ENCODE measurements around the gene COL27A1.

Gene COL27A1

DNA sequence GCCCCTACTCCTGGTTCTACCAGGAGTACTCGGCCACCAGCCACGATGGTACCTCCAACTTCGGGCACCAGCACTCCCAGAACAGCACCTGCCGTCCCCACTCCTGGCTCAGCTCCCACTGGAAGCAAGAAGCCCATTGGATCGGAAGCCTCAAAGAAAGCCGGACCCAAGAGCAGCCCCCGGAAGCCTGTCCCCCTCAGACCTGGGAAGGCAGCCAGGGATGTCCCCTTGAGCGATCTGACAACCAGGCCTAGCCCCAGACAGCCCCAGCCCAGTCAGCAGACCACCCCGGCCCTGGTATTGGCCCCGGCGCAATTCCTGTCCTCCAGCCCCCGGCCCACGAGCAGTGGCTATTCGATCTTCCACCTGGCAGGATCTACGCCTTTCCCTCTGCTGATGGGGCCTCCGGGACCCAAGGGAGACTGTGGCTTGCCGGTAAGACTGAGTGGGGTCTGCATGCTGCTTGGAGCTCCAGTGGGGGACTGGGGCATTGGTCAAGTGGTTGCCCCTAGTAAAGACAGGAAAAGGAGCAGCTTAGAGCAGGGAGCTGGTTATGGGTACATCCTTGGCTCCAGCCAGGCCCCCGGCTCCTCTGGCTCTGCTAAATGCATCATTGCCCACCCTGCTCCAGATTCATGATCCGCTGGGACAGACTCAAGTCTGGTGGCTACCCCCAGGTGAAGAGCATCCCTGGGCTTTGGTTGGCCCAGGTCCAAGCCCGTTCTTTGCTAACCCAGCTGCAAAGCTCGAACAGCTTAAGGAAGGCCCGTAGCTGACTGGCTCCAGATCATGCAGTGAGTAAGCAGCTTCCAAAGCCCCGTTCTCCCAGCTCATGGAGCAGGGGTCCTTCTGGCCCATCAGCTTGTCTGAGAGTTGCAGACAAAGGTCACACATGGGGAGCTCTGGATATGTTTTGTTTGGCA lies 14.0 kb downstream of the COL27A1 start:
- Histone ChIP-seq H3K23ac (ENCODE audit: low read depth, low read length, poor library complexity) (no peak overlapping the region), H3K36me3 (replicated peaks in 1 of 2; ENCODE audit: control insufficient read depth in 2 of 2, insufficient read depth in 2 of 2, low read length in 2 of 2) (peaks cover 0 to 17% of the 10 kb centered on the region in 2 donors), H3K4me1 (ENCODE audit: control insufficient read depth in 2 of 2, insufficient read depth in 1 of 2, low read depth in 1 of 2, low read length in 2 of 2) (peaks cover 16 to 31% of the 10 kb centered on the region in 2 donors), H4K91ac (ENCODE audit: low read depth, low read length, poor library complexity) (no peak overlapping the region), H2BK120ac (ENCODE audit: low read depth, low read length) (no peak overlapping the region), H4K8ac (ENCODE audit: low read depth, low read length) (no peak overlapping the region), H3K27me3 (ENCODE audit: control insufficient read depth in 3 of 3, insufficient read depth in 3 of 3, low read depth in 1 of 3, low read length in 3 of 3) (no peaks in the 10 kb centered on the region), H3K14ac (ENCODE audit: low read length) (no peak overlapping the region), H3K9ac (ENCODE audit: low read depth, low read length, poor library complexity) (no peak overlapping the region), H3K9me3 (replicated peaks in 1 of 2; ENCODE audit: control insufficient read depth in 2 of 2, insufficient read depth in 1 of 2, low read depth in 1 of 2, low read length in 2 of 2) (peaks cover 0 to 2% of the 10 kb centered on the region in 2 donors), H3K4me2 (ENCODE audit: insufficient read depth, low read length, poor library complexity, severe bottlenecking) (no peak overlapping the region), H2BK15ac (ENCODE audit: low read length) (no peak overlapping the region), H2AFZ (ENCODE audit: low read length) (no peak overlapping the region), H3K4ac (ENCODE audit: low read length) (no peak overlapping the region), H3K79me1 (ENCODE audit: low read depth, low read length) (no peaks in the 10 kb centered on the region), H3K27ac (replicated peaks; ENCODE audit: low read length) (no peak overlapping the region), H3K18ac (ENCODE audit: low read length) (peak overlapping the region; percentile 45), H2AK5ac (ENCODE audit: low read depth, low read length) (no peak overlapping the region), H2BK5ac (ENCODE audit: low read length) (no peak overlapping the region), H3K4me3 (ENCODE audit: low read length in 2 of 2) (no peak overlapping the region), H2BK12ac (ENCODE audit: low read length) (no peak overlapping the region)
- DNase-seq (ENCODE audit: low spot score): no peak
- no CpG with 5 or more reads among the region's 23 CpGs for WGBS, 2 donors (ENCODE audit: extremely low coverage in 2 of 2, insufficient read length in 2 of 2, insufficient replicate concordance in 1 of 2)

DNA sequence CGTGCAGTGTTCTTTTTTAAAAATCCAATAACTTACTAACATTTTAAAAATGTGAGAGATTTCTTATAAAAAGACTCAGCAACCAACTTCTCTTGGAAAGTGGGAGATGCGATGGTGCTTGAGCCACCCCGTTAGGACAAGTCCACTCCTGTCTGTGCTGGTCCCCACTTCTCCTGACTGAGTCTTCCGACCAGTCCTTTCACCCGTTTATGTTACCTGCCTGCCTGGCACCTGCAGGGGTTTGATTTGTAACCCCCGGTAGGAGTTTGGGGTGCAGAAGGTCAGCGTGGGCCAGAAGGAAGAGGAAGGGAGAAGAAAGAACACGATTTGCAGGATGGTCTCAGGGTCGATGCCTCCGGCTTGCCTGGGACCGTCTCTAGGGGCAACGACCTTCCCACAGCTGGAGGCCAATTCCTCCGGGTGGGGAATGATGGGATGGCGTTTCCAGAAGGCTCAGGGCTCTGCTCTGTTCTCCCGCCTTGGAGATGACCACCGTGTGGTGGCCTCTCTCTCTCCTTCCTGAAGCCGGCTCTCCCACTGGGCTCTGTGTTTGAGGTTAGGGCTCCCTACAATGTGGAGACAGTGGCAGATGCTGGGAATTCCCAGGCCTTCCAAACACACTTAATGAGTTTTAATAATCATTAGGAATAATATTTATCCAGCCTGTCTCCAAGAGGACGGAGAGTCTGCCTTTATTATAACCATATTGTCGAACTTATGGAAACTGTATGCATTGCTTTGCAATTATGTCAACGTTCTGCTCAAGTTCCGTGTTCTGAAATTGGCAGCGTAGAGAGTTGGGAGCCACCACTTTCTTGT lies 14.8 kb downstream of the COL27A1 start:
- no peak overlapping the region for H3K4me2 ChIP-seq (ENCODE audit: insufficient read depth, low read length, poor library complexity, severe bottlenecking)
- H3K23ac ChIP-seq (ENCODE audit: low read depth, low read length, poor library complexity): peak overlapping the region; percentile 25
- no peak overlapping the region for H4K91ac ChIP-seq (ENCODE audit: low read depth, low read length, poor library complexity)
- H3K18ac ChIP-seq (ENCODE audit: low read length): peak overlapping the region; percentile 61
- no CpG with 5 or more reads among the region's 22 CpGs for WGBS, 2 donors (ENCODE audit: extremely low coverage in 2 of 2, insufficient read length in 2 of 2, insufficient replicate concordance in 1 of 2)
- no peak overlapping the region for H2BK5ac ChIP-seq (ENCODE audit: low read length)
- H3K27ac ChIP-seq (replicated peaks; ENCODE audit: low read length): no peak overlapping the region
- no peak overlapping the region for H2BK12ac ChIP-seq (ENCODE audit: low read length)
- H3K9ac ChIP-seq (ENCODE audit: low read depth, low read length, poor library complexity): peak overlapping the region; percentile 6
- H3K4me1 ChIP-seq (ENCODE audit: control insufficient read depth in 2 of 2, insufficient read depth in 1 of 2, low read depth in 1 of 2, low read length in 2 of 2): peaks cover 19 to 35% of the 10 kb centered on the region in 2 donors
- no peak overlapping the region for H2BK15ac ChIP-seq (ENCODE audit: low read length)
- no peaks in the 10 kb centered on the region for H3K79me1 ChIP-seq (ENCODE audit: low read depth, low read length)
- DNase-seq (ENCODE audit: low spot score): no peak
- H3K9me3 ChIP-seq (replicated peaks in 1 of 2; ENCODE audit: control insufficient read depth in 2 of 2, insufficient read depth in 1 of 2, low read depth in 1 of 2, low read length in 2 of 2): peaks cover 0 to 2% of the 10 kb centered on the region in 2 donors
- H2AK5ac ChIP-seq (ENCODE audit: low read depth, low read length): peak overlapping the region; percentile 14
- H4K8ac ChIP-seq (ENCODE audit: low read depth, low read length): no peak overlapping the region
- H3K4me3 ChIP-seq (ENCODE audit: low read length in 2 of 2): no peak overlapping the region
- no peaks in the 10 kb centered on the region for H3K27me3 ChIP-seq (ENCODE audit: control insufficient read depth in 3 of 3, insufficient read depth in 3 of 3, low read depth in 1 of 3, low read length in 3 of 3)
- no peak overlapping the region for H2AFZ ChIP-seq (ENCODE audit: low read length)
- peaks cover 0 to 17% of the 10 kb centered on the region in 2 donors for H3K36me3 ChIP-seq (replicated peaks in 1 of 2; ENCODE audit: control insufficient read depth in 2 of 2, insufficient read depth in 2 of 2, low read length in 2 of 2)
- H3K4ac ChIP-seq (ENCODE audit: low read length): no peak overlapping the region
- H3K14ac ChIP-seq (ENCODE audit: low read length): no peak overlapping the region
- H2BK120ac ChIP-seq (ENCODE audit: low read depth, low read length): no peak overlapping the region

DNA sequence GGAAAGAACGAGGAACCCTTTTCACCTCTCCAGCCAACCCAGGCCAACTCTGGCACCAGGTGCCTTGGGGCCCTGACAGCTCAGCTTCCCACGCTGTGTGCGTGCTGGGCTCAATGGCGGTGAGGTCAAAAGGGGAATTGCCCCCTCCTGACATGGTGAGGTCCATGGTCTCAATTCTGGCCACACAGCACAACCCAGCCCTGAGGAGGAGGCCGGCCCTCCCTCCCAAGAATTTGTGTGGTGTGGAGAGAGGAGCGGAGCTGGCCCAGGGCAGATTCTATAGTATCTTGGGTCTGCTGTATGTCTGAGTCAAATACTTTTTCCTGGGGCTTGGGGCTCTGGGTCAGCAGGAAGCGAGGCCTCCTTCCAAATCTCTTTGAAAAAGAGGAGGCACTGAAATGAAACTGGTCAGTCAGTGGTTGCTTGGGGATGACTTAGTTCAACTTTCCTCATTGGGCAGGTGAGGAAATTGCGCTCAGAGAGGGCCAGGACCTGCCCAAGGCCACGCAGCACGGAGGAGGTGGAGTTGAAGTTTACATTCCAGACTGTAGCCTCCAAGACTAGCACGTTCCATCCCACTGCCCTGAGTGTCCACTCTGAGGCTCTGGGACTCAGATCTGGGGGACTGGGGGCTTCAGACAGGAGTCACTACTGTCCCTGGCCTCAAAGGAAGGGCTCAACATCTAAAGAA lies 15.6 kb downstream of the COL27A1 start:
- Histone ChIP-seq H4K8ac (ENCODE audit: low read depth, low read length) (no peak overlapping the region), H3K4me2 (ENCODE audit: insufficient read depth, low read length, poor library complexity, severe bottlenecking) (no peak overlapping the region), H2AFZ (ENCODE audit: low read length) (no peak overlapping the region), H3K4ac (ENCODE audit: low read length) (no peak overlapping the region), H3K14ac (ENCODE audit: low read length) (no peak overlapping the region), H3K4me3 (ENCODE audit: low read length in 2 of 2) (no peak overlapping the region), H3K9ac (ENCODE audit: low read depth, low read length, poor library complexity) (peak overlapping the region; percentile 6), H2BK120ac (ENCODE audit: low read depth, low read length) (no peak overlapping the region), H3K36me3 (replicated peaks in 1 of 2; ENCODE audit: control insufficient read depth in 2 of 2, insufficient read depth in 2 of 2, low read length in 2 of 2) (peaks cover 0 to 17% of the 10 kb centered on the region in 2 donors), H2BK5ac (ENCODE audit: low read length) (no peak overlapping the region), H3K27ac (replicated peaks; ENCODE audit: low read length) (no peak overlapping the region), H3K27me3 (ENCODE audit: control insufficient read depth in 3 of 3, insufficient read depth in 3 of 3, low read depth in 1 of 3, low read length in 3 of 3) (no peaks in the 10 kb centered on the region), H2BK12ac (ENCODE audit: low read length) (no peak overlapping the region), H2BK15ac (ENCODE audit: low read length) (no peak overlapping the region), H3K79me1 (ENCODE audit: low read depth, low read length) (no peaks in the 10 kb centered on the region), H2AK5ac (ENCODE audit: low read depth, low read length) (no peak overlapping the region), H3K9me3 (replicated peaks in 1 of 2; ENCODE audit: control insufficient read depth in 2 of 2, insufficient read depth in 1 of 2, low read depth in 1 of 2, low read length in 2 of 2) (peaks cover 0 to 2% of the 10 kb centered on the region in 2 donors), H3K4me1 (ENCODE audit: control insufficient read depth in 2 of 2, insufficient read depth in 1 of 2, low read depth in 1 of 2, low read length in 2 of 2) (peaks cover 21 to 35% of the 10 kb centered on the region in 2 donors), H4K91ac (ENCODE audit: low read depth, low read length, poor library complexity) (no peak overlapping the region), H3K23ac (ENCODE audit: low read depth, low read length, poor library complexity) (no peak overlapping the region), H3K18ac (ENCODE audit: low read length) (peak overlapping the region; percentile 68)
- DNase-seq (ENCODE audit: low spot score): no peak
- WGBS, 2 donors (ENCODE audit: extremely low coverage in 2 of 2, insufficient read length in 2 of 2, insufficient replicate concordance in 1 of 2): no CpG with 5 or more reads among the region's 11 CpGs

All from neuronal stem cell (in vitro differentiated cells).